A549 (cell line): Measurements from ENCODE around the gene ELMOD1. TPM values are rescaled to one million over a fixed set of nuclear protein-coding genes. Genes with fewer than 3 reads are reported as not detected.

Source experiments
- ATAC-seq, 2 experiments: fragments of 200-7000 bp in 1 of 2; fragments of >200 bp in 1 of 2; cut with Nextera tagmentation in 1 of 2; cut with Tn5 transposase in 1 of 2; 3 replicates each; pipeline versions ENCODE4 v1.8.0 to v1.9.1; 2018 to 2020; ENCODE audit warnings: mild to moderate bottlenecking in 1 of 2, moderate library complexity in 1 of 2
- CTCF ChIA-PET: fragments of 300-600 bp; sonication (Branson Sonifier 250); formaldehyde crosslinking; extraction: SDS; loops from one replicate; lab custom pipeline; 2021; ENCODE audit warnings: antibody characterized with exemption, inconsistent platforms; lab: Yijun Ruan, JAX
- POLR2A ChIA-PET: fragments of 350-600 bp; formaldehyde crosslinking; extraction: SDS; loops from one replicate; lab custom pipeline; 2021; ENCODE audit warnings: antibody characterized with exemption, inconsistent platforms; lab: Yijun Ruan, JAX
- DNase-seq, 2 experiments: peaks; one replicate each; pipeline versions ENCODE4 v3.0.0 to v3.0.0-alpha.2; 2011 to 2016; ENCODE audit warnings: low read depth in 1 of 2, low spot score in 1 of 2
- FAIRE-seq: peaks from 2 replicates; lab custom pipeline; 2011; peaks lifted over from hg19 to GRCh38; lab: Jason Lieb, UNC
- H3K27ac ChIP-seq, 2 experiments: fragments of >200 bp; sonication (Bioruptor Twin); formaldehyde crosslinking; 3 replicates each; pipeline ENCODE4 v1.5.1; 2016 to 2017
- H3K4me1 ChIP-seq: fragments of >200 bp; sonication (Bioruptor Twin); formaldehyde crosslinking; 3 replicates; pipeline ENCODE4 v1.6.1; 2016
- H3K4me2 ChIP-seq: fragments of >200 bp; sonication (Bioruptor Twin); formaldehyde crosslinking; 3 replicates; pipeline ENCODE4 v1.6.1; 2016
- H3K4me3 ChIP-seq: fragments of >200 bp; sonication (Bioruptor Twin); formaldehyde crosslinking; 3 replicates; pipeline ENCODE4 v1.5.1; 2016
- H3K9me3 ChIP-seq: fragments of >200 bp; sonication (Bioruptor Twin); formaldehyde crosslinking; 3 replicates; pipeline ENCODE4 v1.6.1; 2016
- ATOH8 ChIP-seq: fragments of 250-450 bp; sonication (Bioruptor Pico); IDR thresholded peaks from 2 replicates; pipeline ENCODE4 v1.5.0; 2020; ENCODE audit warnings: low read depth, mild to moderate bottlenecking, moderate library complexity
- BHLHE40 ChIP-seq: IDR thresholded peaks from 2 replicates; pipeline ENCODE4 v1.6.1; 2012; ENCODE audit warnings: low read depth, low read length, inconsistent platforms
- CBX8 ChIP-seq: fragments of 200-600 bp; sonication (generic); IDR thresholded peaks from 2 replicates; pipeline ENCODE4 v1.6.1; 2016
- CHD4 ChIP-seq: fragments of 200-600 bp; sonication (generic); IDR thresholded peaks from 2 replicates; pipeline ENCODE4 v1.6.1; 2016; ENCODE audit warnings: antibody characterized with exemption, mild to moderate bottlenecking, borderline replicate concordance
- CTCF ChIP-seq: fragments of >200 bp; sonication (Bioruptor Twin); formaldehyde crosslinking; IDR thresholded peaks from 3 replicates; pipeline ENCODE4 v1.5.1; 2016
- EHMT2 ChIP-seq: fragments of 200-600 bp; sonication (generic); IDR thresholded peaks from 2 replicates; pipeline ENCODE4 v1.6.1; 2016; ENCODE audit warnings: antibody characterized with exemption, low read depth, mild to moderate bottlenecking, moderate library complexity
- ELK1 ChIP-seq: fragments of 150-350 bp; IDR thresholded peaks from 2 replicates; pipeline ENCODE4 v1.6.1; 2014; ENCODE audit warnings: low read depth, mild to moderate bottlenecking, low read length
- ESRRA ChIP-seq: fragments of 150-350 bp; IDR thresholded peaks from 2 replicates; pipeline ENCODE4 v1.6.1; 2014; ENCODE audit warnings: mild to moderate bottlenecking, low read length, borderline replicate concordance
- FOSL2 ChIP-seq, 2 experiments: fragments of 450-650 bp in 1 of 2; fragments of >200 bp in 1 of 2; sonication (Bioruptor Twin) in 1 of 2; formaldehyde crosslinking; IDR thresholded peaks; 2 replicates each; pipeline versions ENCODE4 v1.5.0 to v1.6.1; 2016 to 2020; ENCODE audit warnings: mild to moderate bottlenecking in 1 of 2, moderate library complexity in 1 of 2
- HEYL ChIP-seq: fragments of 250-450 bp; sonication (Bioruptor Pico); IDR thresholded peaks from 2 replicates; pipeline ENCODE4 v1.8.0; 2021; ENCODE audit warnings: mild to moderate bottlenecking, moderate library complexity
- JUNB ChIP-seq: fragments of >200 bp; sonication (Bioruptor Twin); formaldehyde crosslinking; IDR thresholded peaks from 2 replicates; pipeline ENCODE4 v1.6.1; 2016
- MAX ChIP-seq: IDR thresholded peaks from 2 replicates; pipeline ENCODE4 v1.6.1; 2012
- MYC ChIP-seq: IDR thresholded peaks from 2 replicates; pipeline ENCODE4 v1.6.1; 2012; ENCODE audit warnings: mild to moderate bottlenecking, inconsistent platforms, low read length, improper control_type of control experiment, borderline replicate concordance
- PHF8 ChIP-seq: fragments of 200-600 bp; sonication (generic); IDR thresholded peaks from 2 replicates; pipeline ENCODE4 v1.6.1; 2016; ENCODE audit warnings: low read depth, mild to moderate bottlenecking, antibody characterized with exemption, moderate library complexity, borderline replicate concordance
- POLR2AphosphoS2 ChIP-seq: conservative IDR thresholded peaks from 2 replicates; pipeline ENCODE4 v1.6.1; 2012; ENCODE audit warnings: low read length, improper control_type of control experiment, inconsistent platforms
- RAD21 ChIP-seq, 2 experiments: fragments of >200 bp in 1 of 2; sonication (Bioruptor Twin) in 1 of 2; formaldehyde crosslinking in 1 of 2; IDR thresholded peaks in 1 of 2; conservative IDR thresholded peaks in 1 of 2; 2 replicates in 1 of 2; 3 replicates in 1 of 2; pipeline ENCODE4 v1.6.1; 2012 to 2018; ENCODE audit warnings: inconsistent platforms in 1 of 2
- RARB ChIP-seq: fragments of 250-450 bp; sonication (Bioruptor Pico); IDR thresholded peaks from 2 replicates; pipeline ENCODE4 v1.8.0; 2021; ENCODE audit warnings: mild to moderate bottlenecking, moderate library complexity
- SMC3 ChIP-seq: fragments of >200 bp; sonication (Bioruptor Twin); formaldehyde crosslinking; IDR thresholded peaks from 3 replicates; pipeline ENCODE4 v1.6.1; 2018; ENCODE audit warnings: inconsistent platforms
- WGBS: methylation state at CpG from one replicate; pipeline ENCODE4 v1.1.6; 2017; ENCODE audit errors: missing lambda C conversion rate; 5-methylcytosine and 5-hydroxymethylcytosine counted together
- polyA plus RNA-seq, 4 experiments: library from polyadenylated mRNA; depleted of rRNA in 3 of 4; stranded (reverse); fragments of >200 nt; fragmentation: RNase III in 1 of 4; extraction: RNeasy Plus Mini Kit Qiagen cat#74134 plus additional on column Dnase treatment in 1 of 4; gene quantifications; 2 replicates in 3 of 4; 3 replicates in 1 of 4; pipeline ENCODE4 v1.2.3, GENCODE V29; 2011 to 2017

ELMOD1 gene
- polyA plus RNA-seq, 2 of the 4 experiments (the other 2 are of a cell fraction): 0.04 to 0.08 TPM

GRCh38 chr11:107562647-107563208 is 28.2 kb upstream of the ELMOD1 start:
- H3K4me3 ChIP-seq: no peak overlapping the region

GRCh38 chr11:107563702-107564101 is 27.2 kb upstream of the ELMOD1 start:
- ChIA-PET CTCF (interaction anchor here (0.6 to 10.1 kb wide), 17 partner anchors 8 to 219 kb away, joined by 3 to 75 read pairs (median 4); no protein-coding TSS in a partner anchor), POLR2A (interaction anchor here (0.8 kb wide), 1 partner anchor 277 kb away, joined by 3 read pairs; no protein-coding TSS in a partner anchor)
- H3K27ac ChIP-seq: peak overlapping the region; percentile 55 to 86
- H3K4me3 ChIP-seq: no peak overlapping the region
- 0% methylated on average over 2 of the region's 2 CpGs for WGBS
- peak in 1 of 2 experiments; percentile 10; a peak in 2 of 6 replicates for ATAC-seq
- no peak for FAIRE-seq
- peaks cover 47% of the 10 kb centered on the region for H3K4me1 ChIP-seq
- TF ChIP-seq ELK1 (no peak), SMC3 (peak; percentile 64), RAD21 (conservative IDR thresholded peaks at IDR 0.05 in 1 of 2, IDR thresholded peaks at IDR 0.05 in 1 of 2) (peak; percentile 63 to 69), MAX (no peak), CTCF (peak; percentile 68)
- TF ChIP-seq, all 56 proteins: peak for 3
- H3K4me2 ChIP-seq: peak overlapping the region; percentile 84
- DNase-seq: peak; percentile 26 to 44
- no peaks in the 10 kb centered on the region for H3K9me3 ChIP-seq

More at GRCh38 chr11:107562647-107563208, 28.2 kb upstream of the ELMOD1 start:
- no peaks in the 10 kb centered on the region for H3K9me3 ChIP-seq
- DNase-seq (peak; percentile 23 to 64), ATAC-seq (peak; percentile 73; a peak in 5 of 6 replicates), FAIRE-seq (no peak)
- TF ChIP-seq JUNB (peak; percentile 51), MYC (no peak), CHD4 (no peak), FOSL2 (IDR thresholded peaks at IDR 0.05) (0 out of 2 replicates have a peak, but pooled peaks have one; percentile 12), FOSL2 (CRISPR knock-in tag; IDR thresholded peaks at IDR 0.05) (peak; percentile 74)
- H3K27ac ChIP-seq: peak overlapping the region; percentile 58 to 86
- 9% methylated on average over 4 of the region's 4 CpGs for WGBS
- peaks cover 47% of the 10 kb centered on the region for H3K4me1 ChIP-seq
- ChIA-PET CTCF (interaction anchor here (0.6 to 10.1 kb wide), 22 partner anchors 7 to 287 kb away, joined by 3 to 75 read pairs (median 4); no protein-coding TSS in a partner anchor), POLR2A (interaction anchor here (0.8 kb wide), 1 partner anchor 278 kb away, joined by 3 read pairs; no protein-coding TSS in a partner anchor)
- peak overlapping the region; percentile 84 for H3K4me2 ChIP-seq

GRCh38 chr11:107564877-107565218 is 26.1 kb upstream of the ELMOD1 start:
- Histone ChIP-seq H3K27ac (peak overlapping the region; percentile 89 to 94), H3K9me3 (no peaks in the 10 kb centered on the region), H3K4me1 (peaks cover 47% of the 10 kb centered on the region), H3K4me3 (peak overlapping the region; percentile 75), H3K4me2 (peak overlapping the region; percentile 84)
- ChIA-PET POLR2A (no interaction called here), CTCF (interaction anchor here (1.9 to 10.1 kb wide), 5 partner anchors 11 to 218 kb away, joined by 5 to 75 read pairs (median 33); no protein-coding TSS in a partner anchor)
- TF ChIP-seq CBX8: no peak
- FAIRE-seq: no peak
- no peak for DNase-seq
- 4% methylated on average over 6 of the region's 6 CpGs for WGBS
- no peak for ATAC-seq

GRCh38 chr11:107565219-107565937 is 25.6 kb upstream of the ELMOD1 start, which contains the start of gene ALKBH8:
ALKBH8 (minus strand) TSS chr11:107565735; CDS start chr11:107560893, 4,842 bp downstream.
- FAIRE-seq (no peak), ATAC-seq (peak; percentile 90 to 95), DNase-seq (peak; percentile 52 to 58)
- H3K4me1 ChIP-seq: peaks cover 47% of the 10 kb centered on the region
- POLR2A ChIA-PET: no interaction called here
- peak within 1 kb of the TSS; percentile 75 for H3K4me3 ChIP-seq
- under 1% methylated on average over 20 of the region's 32 CpGs for WGBS
- H3K4me2 ChIP-seq: peak within 1 kb of the TSS; percentile 84
- no peaks in the 10 kb centered on the region for H3K9me3 ChIP-seq
- H3K27ac ChIP-seq: peak within 1 kb of the TSS; percentile 89 to 94
- CTCF ChIA-PET: interaction anchor here (1.2 to 10.1 kb wide), 3 partner anchors 16 to 207 kb away, joined by 3 to 75 read pairs (median 74); no protein-coding TSS in a partner anchor
- TF ChIP-seq RARB (CRISPR knock-in tag) (no peak), ATOH8 (CRISPR knock-in tag) (no peak), ESRRA (no peak), MAX (peak; percentile 76), BHLHE40 (no peak), CHD4 (no peak), PHF8 (peak; percentile 41; the same call in 1 of the 2 replicates), POLR2AphosphoS2 (no peak), EHMT2 (no peak), HEYL (no peak)
